HG03060 (cell line): ENCODE data around the gene MPHOSPH6.
"Not testable (repeated sequence)": the region's sequence is repeated elsewhere in the genome, so short reads cannot be mapped to it uniquely, and the experiment has no call there.

Experiments used
- ATAC-seq: cut with Tn5 transposase; IDR thresholded peaks from one replicate; pipeline ENCODE4 v1.9.1; 2021; ENCODE audit warnings: low read depth, moderate number of reproducible peaks; ENCODE audit not compliant: unreplicated experiment

Gene MPHOSPH6

GRCh38 chr16:82176204-82176603 lies 6.2 kb upstream of the MPHOSPH6 start:
- ATAC-seq: no peak

- no peak for ATAC-seq
Measured at GRCh38 chr16:82175627-82176026, 5.6 kb upstream of the MPHOSPH6 start.

- ATAC-seq: no peak
Measured at GRCh38 chr16:82167670-82168069, 2.4 kb downstream of the MPHOSPH6 start.

- no peak for ATAC-seq
Measured at GRCh38 chr16:82160226-82160625, 9.8 kb downstream of the MPHOSPH6 start.

- ATAC-seq: no peak
Measured at GRCh38 chr16:82157836-82158235, 12.2 kb downstream of the MPHOSPH6 start.

- no peak for ATAC-seq
Measured at GRCh38 chr16:82157534-82157812, 12.6 kb downstream of the MPHOSPH6 start.

GRCh38 chr16:82156761-82157533 lies 13.1 kb downstream of the MPHOSPH6 start:
- ATAC-seq: no peak

GRCh38 chr16:82152641-82153112 lies 17.3 kb downstream of the MPHOSPH6 start:
- no peak for ATAC-seq

GRCh38 chr16:82152196-82152595 lies 17.8 kb downstream of the MPHOSPH6 start:
- no peak for ATAC-seq

GRCh38 chr16:82150549-82150948 lies 19.5 kb downstream of the MPHOSPH6 start:
- ATAC-seq: no peak

- ATAC-seq: no peak
Measured at GRCh38 chr16:82149536-82149935, 20.5 kb downstream of the MPHOSPH6 start.

GRCh38 chr16:82147546-82147945 lies 22.5 kb downstream of the MPHOSPH6 start:
- ATAC-seq: no peak

- ATAC-seq: no peak
Measured at GRCh38 chr16:82146957-82147356, 23.1 kb downstream of the MPHOSPH6 start.

- no peak for ATAC-seq
Measured at GRCh38 chr16:82146556-82146955, 23.5 kb downstream of the MPHOSPH6 start.

- not testable (repeated sequence) for ATAC-seq
Measured at GRCh38 chr16:82139286-82139571, 30.8 kb downstream of the MPHOSPH6 start.

- ATAC-seq: no peak
Measured at GRCh38 chr16:82138478-82139285, 31.3 kb downstream of the MPHOSPH6 start.

GRCh38 chr16:82137822-82138167 lies 32.2 kb downstream of the MPHOSPH6 start:
- ATAC-seq: no peak

GRCh38 chr16:82136956-82137821 lies 32.8 kb downstream of the MPHOSPH6 start:
- ATAC-seq: no peak

- no peak for ATAC-seq
Measured at GRCh38 chr16:82135844-82136243, 34.2 kb downstream of the MPHOSPH6 start.

GRCh38 chr16:82134846-82135245 lies 35.2 kb downstream of the MPHOSPH6 start:
- no peak for ATAC-seq

GRCh38 chr16:82133798-82134197 lies 36.2 kb downstream of the MPHOSPH6 start:
- ATAC-seq: no peak
